GM23248 (cell line): ENCODE data around the gene ST6GAL1. TPM values are rescaled to one million over a fixed set of nuclear protein-coding genes. Genes with fewer than 3 reads are reported as not detected.

Source experiments
- DNase-seq: peaks from one replicate; pipeline ENCODE4 v3.0.0-alpha.2; 2015
- H2AFZ ChIP-seq: fragments of 200-600 bp; sonication (generic); 2 replicates; pipeline ENCODE4 v1.6.1; 2016; ENCODE audit warnings: antibody characterized with exemption
- H3F3A ChIP-seq: fragments of 200-600 bp; sonication (generic); 2 replicates; pipeline ENCODE4 v1.6.1; 2016; ENCODE audit warnings: mild to moderate bottlenecking, antibody characterized with exemption, mixed run types; ENCODE audit not compliant: insufficient read depth
- H3K27ac ChIP-seq: fragments of 200-600 bp; sonication (generic); 2 replicates; pipeline ENCODE4 v1.5.1; 2016; ENCODE audit warnings: mild to moderate bottlenecking
- H3K27me3 ChIP-seq: fragments of 200-600 bp; sonication (generic); replicated peaks from 2 replicates; pipeline ENCODE4 v1.6.1; 2016; ENCODE audit warnings: mild to moderate bottlenecking; ENCODE audit not compliant: insufficient read depth
- H3K36me3 ChIP-seq: fragments of 200-600 bp; sonication (generic); 2 replicates; pipeline ENCODE4 v1.6.1; 2016; ENCODE audit warnings: low read depth, mild to moderate bottlenecking
- H3K4me1 ChIP-seq: fragments of 200-600 bp; sonication (generic); 2 replicates; pipeline ENCODE4 v1.6.1; 2016; ENCODE audit warnings: mild to moderate bottlenecking; ENCODE audit not compliant: insufficient read depth
- H3K4me2 ChIP-seq: fragments of 200-600 bp; sonication (generic); one replicate; pipeline ENCODE4 v1.6.1; 2016; ENCODE audit warnings: mild to moderate bottlenecking; ENCODE audit not compliant: unreplicated experiment
- H3K4me3 ChIP-seq: fragments of 200-600 bp; sonication (generic); 2 replicates; pipeline ENCODE4 v1.5.1; 2016; ENCODE audit warnings: mild to moderate bottlenecking
- H3K79me2 ChIP-seq: fragments of 200-600 bp; sonication (generic); 2 replicates; pipeline ENCODE4 v1.6.1; 2016; ENCODE audit warnings: mild to moderate bottlenecking; ENCODE audit not compliant: insufficient read depth
- H3K9ac ChIP-seq: fragments of 200-600 bp; sonication (generic); 2 replicates; pipeline ENCODE4 v1.6.1; 2016; ENCODE audit warnings: mild to moderate bottlenecking
- H3K9me2 ChIP-seq: fragments of 200-600 bp; sonication (generic); 2 replicates; pipeline ENCODE4 v1.6.1; 2016; ENCODE audit warnings: mixed run types, mild to moderate bottlenecking, moderate library complexity; ENCODE audit not compliant: insufficient read depth
- H3K9me3 ChIP-seq: fragments of 200-600 bp; sonication (generic); one replicate; pipeline ENCODE4 v1.6.1; 2017; ENCODE audit warnings: low read depth
- H4K20me1 ChIP-seq: fragments of 200-600 bp; sonication (generic); 2 replicates; pipeline ENCODE4 v1.6.0; 2016; ENCODE audit not compliant: insufficient read depth
- EZH2 ChIP-seq: fragments of 200-600 bp; sonication (generic); IDR thresholded peaks from 2 replicates; pipeline ENCODE4 v1.6.1; 2018; ENCODE audit warnings: antibody characterized with exemption, mild to moderate bottlenecking; ENCODE audit not compliant: insufficient read depth, poor library complexity, severe bottlenecking
- EZH2phosphoT487 ChIP-seq: fragments of 200-600 bp; sonication (generic); IDR thresholded peaks from 2 replicates; pipeline ENCODE4 v1.6.1; 2018; ENCODE audit warnings: antibody characterized with exemption, moderate library complexity, mild to moderate bottlenecking, low read depth; ENCODE audit not compliant: insufficient read depth
- WGBS, 2 experiments: methylation state at CpG; one replicate each; pipeline ENCODE4 v1.1.6; 2015 to 2017; ENCODE audit warnings: low lambda C conversion rate in 2 of 2, low coverage in 1 of 2; ENCODE audit errors: missing lambda C conversion rate in 2 of 2; 5-methylcytosine and 5-hydroxymethylcytosine counted together
- in situ Hi-C: fragments of 300-500 bp; cut with MboI; formaldehyde crosslinking; loops from 2 replicates; pipeline ENCODE4 v1.15.0; 2020
- polyA plus RNA-seq: library from polyadenylated mRNA; unstranded; fragments of >200 nt; fragmentation: Nextera tagmentation; extraction: Ambion mirVana; gene quantifications from 2 replicates; pipeline ENCODE4 v1.2.1, GENCODE V29; 2016
- total RNA-seq: library from RNA; depleted of rRNA; stranded (reverse); fragments of >200 nt; shearing (Covaris generic); gene quantifications from 2 replicates; pipeline ENCODE4 v1.2.3, GENCODE V29; 2014

The ST6GAL1 gene
- total and polyA plus RNA-seq, 2 experiments from 2014 or later: 0.20 TPM; not detected in 1

- no peaks in the 10 kb centered on the region for H3K79me2 ChIP-seq
- H3K27me3 ChIP-seq: peaks cover 18% of the 10 kb centered on the region
- no peaks in the 10 kb centered on the region for H3K36me3 ChIP-seq
- no peak overlapping the region for H3K9ac ChIP-seq
- no peaks in the 10 kb centered on the region for H3K4me1 ChIP-seq
- TF ChIP-seq EZH2phosphoT487 (no peak), EZH2 (no peak)
- H4K20me1 ChIP-seq: no peaks in the 10 kb centered on the region
- 37 to 39% methylated on average over 17 of the region's 17 CpGs for WGBS, 2 experiments
- no peak overlapping the region for H3K4me2 ChIP-seq
- H3K9me3 ChIP-seq: no peaks in the 10 kb centered on the region
- H3K9me2 ChIP-seq: no peaks in the 10 kb centered on the region
- in situ Hi-C loops: no loop called here
- H3K4me3 ChIP-seq: no peak overlapping the region
- no peak overlapping the region for H3K27ac ChIP-seq
- no peak for DNase-seq
- H2AFZ ChIP-seq: no peak overlapping the region
- no peaks in the 10 kb centered on the region for H3F3A ChIP-seq
These were observed 46.8 kb downstream of the ST6GAL1 start for GRCh38 chr3:186976837-186977750.

- H3K9ac ChIP-seq: no peak overlapping the region
These were observed 48.4 kb downstream of the ST6GAL1 start for GRCh38 chr3:186978712-186979111.

GRCh38 chr3:186979852-186980251, 49.5 kb downstream of the ST6GAL1 start:
- Histone ChIP-seq H3K9me3 (no peaks in the 10 kb centered on the region), H3K79me2 (no peaks in the 10 kb centered on the region), H3K9me2 (no peaks in the 10 kb centered on the region), H3K4me3 (no peak overlapping the region), H3K9ac (no peak overlapping the region), H3K4me1 (no peaks in the 10 kb centered on the region), H3F3A (no peaks in the 10 kb centered on the region), H3K36me3 (no peaks in the 10 kb centered on the region), H4K20me1 (no peaks in the 10 kb centered on the region), H2AFZ (no peak overlapping the region), H3K27ac (no peak overlapping the region), H3K27me3 (peaks cover 29% of the 10 kb centered on the region), H3K4me2 (no peak overlapping the region)
- in situ Hi-C loops: no loop called here
- TF ChIP-seq EZH2phosphoT487: no peak
- TF ChIP-seq EZH2: no peak
- no peak for DNase-seq
- 34 to 35% methylated on average over 3 of the region's 3 CpGs for WGBS, 2 experiments

More at GRCh38 chr3:186978712-186979111, 48.4 kb downstream of the ST6GAL1 start:
- peaks cover 29% of the 10 kb centered on the region for H3K27me3 ChIP-seq
- H3K4me3 ChIP-seq: no peak overlapping the region
- no peak overlapping the region for H3K27ac ChIP-seq
- DNase-seq: no peak
- no peak overlapping the region for H2AFZ ChIP-seq
- H3F3A ChIP-seq: no peaks in the 10 kb centered on the region
- no peaks in the 10 kb centered on the region for H3K9me3 ChIP-seq
- H3K9me2 ChIP-seq: no peaks in the 10 kb centered on the region
- in situ Hi-C loops: no loop called here
- no peaks in the 10 kb centered on the region for H3K4me1 ChIP-seq
- WGBS, 2 experiments: 27 to 36% methylated on average over 2 of the region's 2 CpGs
- H3K79me2 ChIP-seq: no peaks in the 10 kb centered on the region
- H4K20me1 ChIP-seq: no peaks in the 10 kb centered on the region
- no peak for TF ChIP-seq EZH2
- H3K4me2 ChIP-seq: no peak overlapping the region
- H3K36me3 ChIP-seq: no peaks in the 10 kb centered on the region

- Histone ChIP-seq H3K9ac (no peak overlapping the region), H3K4me1 (no peaks in the 10 kb centered on the region), H3K79me2 (no peaks in the 10 kb centered on the region), H4K20me1 (no peaks in the 10 kb centered on the region), H3F3A (no peaks in the 10 kb centered on the region), H3K4me3 (no peak overlapping the region), H3K4me2 (no peak overlapping the region), H3K9me2 (no peaks in the 10 kb centered on the region), H3K9me3 (no peaks in the 10 kb centered on the region), H3K36me3 (no peaks in the 10 kb centered on the region), H2AFZ (no peak overlapping the region), H3K27ac (no peak overlapping the region), H3K27me3 (peaks cover 27% of the 10 kb centered on the region)
- DNase-seq: no peak
- WGBS, 2 experiments: 12 to 18% methylated on average over 2 of the region's 2 CpGs
- in situ Hi-C loops: no loop called here
- TF ChIP-seq EZH2: no peak
These were observed 50.7 kb downstream of the ST6GAL1 start for GRCh38 chr3:186980989-186981388.
